Measurements from ENCODE around the gene ZNF254.
"Not testable (repeated sequence)": the region's sequence is repeated elsewhere in the genome, so short reads cannot be mapped to it uniquely, and the experiment has no call there.

Gene ZNF254

DNA sequence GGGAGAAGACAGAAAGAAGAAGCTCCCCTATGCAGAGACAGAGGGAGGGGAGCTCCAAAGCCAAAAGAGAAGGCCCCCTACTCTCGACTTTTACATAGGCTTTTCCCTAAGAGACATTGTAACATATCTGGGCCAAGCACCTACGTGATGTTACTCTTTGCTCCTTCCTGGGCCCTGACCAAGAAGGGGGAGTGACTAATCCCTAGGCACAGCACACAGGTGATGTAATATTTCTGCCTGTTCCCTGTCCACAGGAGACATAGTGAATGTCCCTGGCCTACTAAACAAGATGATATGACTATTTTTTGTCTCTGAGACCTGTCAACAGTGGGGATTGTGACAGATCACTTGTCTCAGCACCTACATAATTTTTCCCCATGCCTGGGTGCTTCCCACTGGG is 15.9 kb upstream of the ZNF254 start:
- DNase-seq (ENCODE audit: extremely low read depth in 1 of 2, low read depth in 1 of 2): no peak

DNA sequence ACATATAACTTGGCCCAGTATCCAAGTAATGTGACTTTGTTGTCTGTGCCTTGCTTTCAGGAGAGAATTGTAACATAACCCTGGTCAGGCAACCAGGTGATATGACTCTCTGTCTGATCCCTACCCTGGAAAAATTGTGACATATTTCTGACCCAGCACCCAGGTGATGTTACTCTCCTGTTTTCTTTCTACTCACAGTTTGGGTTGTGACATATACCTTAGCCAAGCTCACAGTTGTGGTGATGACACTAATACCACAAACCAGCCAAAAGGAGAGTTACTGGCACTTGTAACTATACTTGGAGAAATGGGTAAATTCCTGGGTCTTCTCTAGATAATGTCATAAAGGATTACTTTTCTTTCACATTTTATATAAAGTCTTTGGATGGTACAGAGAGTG is 14.3 kb upstream of the ZNF254 start:
- DNase-seq (ENCODE audit: extremely low read depth in 1 of 2, low read depth in 1 of 2): no peak

DNA sequence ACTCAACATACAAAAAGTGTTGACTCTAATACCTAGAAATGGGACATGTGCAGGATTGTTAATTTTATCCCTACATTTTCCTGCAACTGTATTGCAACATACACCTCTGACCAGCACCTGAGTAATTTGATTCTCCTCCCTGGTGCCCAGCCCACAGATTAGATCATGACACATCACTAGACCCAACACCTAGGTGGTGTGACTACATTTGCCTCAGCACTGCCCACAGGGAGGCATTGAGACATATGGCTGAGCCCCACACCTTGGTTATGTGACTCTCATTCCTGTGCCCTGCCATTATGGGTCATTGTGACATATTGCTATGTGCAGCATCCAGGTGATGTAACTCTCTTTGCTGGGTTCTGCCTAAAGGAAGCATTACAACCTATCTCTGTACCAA is 13.2 kb upstream of the ZNF254 start:
- DNase-seq (ENCODE audit: extremely low read depth in 1 of 2, low read depth in 1 of 2): peak in 1 of 2 donors; percentile 18

DNA sequence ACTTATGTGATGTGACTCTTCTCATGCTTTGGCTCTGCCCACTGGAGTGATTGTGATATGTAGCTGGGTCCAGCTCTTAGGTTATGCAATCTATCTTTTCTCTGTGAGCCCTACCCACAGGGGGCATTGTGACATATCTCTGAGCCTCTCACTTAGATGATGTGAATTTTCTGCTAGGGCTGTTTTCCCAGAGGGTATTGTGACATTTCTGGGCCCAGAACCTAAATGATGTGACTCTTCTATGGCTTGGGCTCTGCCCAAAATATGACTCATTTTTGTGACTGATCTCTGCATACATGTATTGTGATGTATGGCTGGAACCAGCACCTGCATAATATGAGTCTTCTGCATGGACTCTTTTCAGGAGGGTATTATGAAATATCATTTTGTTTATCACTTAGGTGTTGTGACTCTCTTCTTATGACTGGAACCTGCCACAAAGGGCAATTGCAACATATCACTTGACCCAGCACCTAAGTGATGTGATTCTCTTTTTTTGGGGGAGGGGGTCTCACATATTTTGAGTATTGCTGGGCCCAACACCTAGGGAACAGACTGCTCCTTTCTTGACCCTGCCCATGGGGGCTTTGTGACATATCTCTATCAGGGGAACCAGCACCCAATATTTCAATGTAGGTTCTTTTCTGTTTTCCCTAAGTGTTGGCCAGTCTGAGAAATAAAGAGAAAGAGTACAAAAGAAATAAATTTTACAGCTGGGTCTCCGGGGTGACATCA is 12.1 kb upstream of the ZNF254 start:
- DNase-seq (ENCODE audit: extremely low read depth in 1 of 2, low read depth in 1 of 2): no peak

DNA sequence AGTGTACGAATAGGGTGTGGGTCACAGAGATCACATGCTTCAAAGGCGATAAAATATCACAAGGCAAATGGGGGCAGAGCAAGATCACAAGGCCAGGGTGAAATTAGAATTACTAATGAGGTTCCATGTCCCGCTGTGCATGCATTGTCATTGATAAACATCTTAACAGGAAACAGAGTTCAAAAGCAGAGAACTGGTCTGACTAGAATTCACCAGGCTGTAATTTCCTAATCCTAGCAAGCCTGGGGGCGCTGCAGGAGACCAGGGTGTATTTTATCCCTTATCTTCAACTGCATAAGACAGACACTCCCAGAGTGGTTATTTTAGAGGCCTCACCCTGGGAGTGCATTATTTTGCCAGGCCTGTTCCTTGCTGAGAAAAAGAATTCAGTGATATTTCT is 11.5 kb upstream of the ZNF254 start:
- DNase-seq (ENCODE audit: extremely low read depth in 1 of 2, low read depth in 1 of 2): not testable (repeated sequence)

DNA sequence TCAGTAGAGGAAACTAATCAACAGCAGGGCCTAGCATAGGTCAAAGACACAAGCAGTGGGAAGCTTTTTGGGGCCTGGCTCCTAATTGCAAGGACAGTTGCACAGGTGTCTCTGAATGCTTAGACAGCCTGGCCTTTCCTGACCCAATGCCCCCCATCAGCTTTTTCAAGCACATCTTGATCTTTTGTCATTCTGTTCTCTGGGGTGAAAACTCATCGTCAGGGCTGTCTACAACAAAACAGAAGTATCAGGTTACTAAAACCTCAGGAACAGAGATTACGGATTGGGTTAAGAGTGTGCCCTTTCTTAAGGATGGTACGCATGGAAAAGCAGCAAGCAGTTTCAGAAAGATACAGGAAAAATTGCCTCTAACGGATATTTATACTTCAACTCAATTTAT is 8.3 kb upstream of the ZNF254 start:
- no peak for DNase-seq (ENCODE audit: extremely low read depth in 1 of 2, low read depth in 1 of 2)

DNA sequence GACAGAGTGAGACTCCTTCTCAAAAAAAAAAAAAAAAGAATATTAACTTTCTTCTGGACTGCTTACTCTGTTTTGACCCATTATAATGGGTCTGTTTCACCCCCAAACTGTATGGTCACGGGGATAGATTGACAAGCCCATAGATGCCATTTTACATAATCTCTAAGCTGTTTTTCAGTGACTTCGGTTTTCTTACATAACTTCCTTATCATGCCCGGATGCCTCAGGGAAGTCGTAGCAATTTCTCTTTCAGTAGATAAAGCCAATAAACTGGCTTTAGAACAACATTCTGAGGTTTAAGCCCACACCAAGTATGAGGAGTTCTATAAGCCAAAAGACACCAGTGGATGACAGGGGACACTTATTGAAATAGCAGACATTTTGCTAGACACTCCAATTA is 5.9 kb upstream of the ZNF254 start:
- DNase-seq (ENCODE audit: extremely low read depth in 1 of 2, low read depth in 1 of 2): no peak

DNA sequence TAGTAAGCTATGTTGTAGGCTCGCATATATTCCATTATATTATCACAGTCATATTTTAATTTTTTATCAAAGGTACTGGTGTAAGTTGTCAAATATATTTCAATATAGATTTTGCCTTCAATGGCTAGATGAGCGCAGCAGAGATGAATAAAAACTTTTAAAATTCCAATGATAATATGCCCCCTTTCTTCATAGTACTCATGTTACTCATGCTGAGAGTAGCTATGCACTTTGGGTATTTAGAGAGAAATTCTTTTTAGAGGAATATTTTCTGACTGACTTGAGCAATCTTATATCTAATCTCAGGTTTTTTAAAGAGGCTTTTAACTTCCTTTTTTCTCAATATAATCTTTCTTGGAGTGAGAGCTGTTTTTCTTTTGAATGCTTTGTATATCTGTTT is 11.4 kb downstream of the ZNF254 start:
- no peak for DNase-seq (ENCODE audit: extremely low read depth in 1 of 2, low read depth in 1 of 2)

DNA sequence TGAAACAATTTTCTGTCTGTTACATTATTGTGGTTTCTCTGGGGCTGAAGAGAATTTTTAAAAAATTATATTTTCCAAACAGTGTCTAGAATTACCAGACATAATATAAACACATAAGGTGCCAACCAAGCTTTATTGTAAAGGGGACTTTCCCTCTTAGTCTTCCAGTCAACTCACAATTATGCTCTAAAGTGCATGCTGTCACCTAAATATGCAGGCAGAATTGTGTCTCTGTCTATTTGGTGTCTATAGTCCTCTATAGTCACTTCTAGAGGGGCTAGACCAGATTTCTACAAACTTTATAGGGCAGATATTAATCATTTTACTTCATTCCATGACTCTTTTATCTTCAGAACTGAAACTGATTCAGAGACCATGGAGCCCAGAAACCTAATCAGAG is 12.8 kb downstream of the ZNF254 start:
- DNase-seq (ENCODE audit: extremely low read depth in 1 of 2, low read depth in 1 of 2): no peak

DNA sequence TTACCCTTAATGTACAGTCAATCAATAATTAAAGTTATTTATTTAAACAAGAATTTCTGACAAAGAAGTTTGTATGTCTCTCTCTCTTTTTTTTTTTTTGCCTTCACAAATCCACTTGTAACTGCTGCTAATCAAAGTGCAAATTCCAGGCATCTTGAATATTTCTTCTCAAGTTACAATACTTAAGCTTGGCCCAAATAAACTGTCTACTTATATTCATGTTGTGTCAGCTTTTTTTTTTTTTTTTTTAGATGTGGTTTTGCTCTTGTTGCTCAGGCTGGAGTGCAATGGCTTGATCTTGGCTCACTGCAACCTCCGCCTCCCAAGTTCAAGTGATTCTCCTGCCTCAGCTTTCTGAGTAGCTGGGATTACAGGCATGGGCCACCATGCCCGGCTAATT is 13.6 kb downstream of the ZNF254 start:
- DNase-seq (ENCODE audit: extremely low read depth in 1 of 2, low read depth in 1 of 2): not testable (repeated sequence)

DNA sequence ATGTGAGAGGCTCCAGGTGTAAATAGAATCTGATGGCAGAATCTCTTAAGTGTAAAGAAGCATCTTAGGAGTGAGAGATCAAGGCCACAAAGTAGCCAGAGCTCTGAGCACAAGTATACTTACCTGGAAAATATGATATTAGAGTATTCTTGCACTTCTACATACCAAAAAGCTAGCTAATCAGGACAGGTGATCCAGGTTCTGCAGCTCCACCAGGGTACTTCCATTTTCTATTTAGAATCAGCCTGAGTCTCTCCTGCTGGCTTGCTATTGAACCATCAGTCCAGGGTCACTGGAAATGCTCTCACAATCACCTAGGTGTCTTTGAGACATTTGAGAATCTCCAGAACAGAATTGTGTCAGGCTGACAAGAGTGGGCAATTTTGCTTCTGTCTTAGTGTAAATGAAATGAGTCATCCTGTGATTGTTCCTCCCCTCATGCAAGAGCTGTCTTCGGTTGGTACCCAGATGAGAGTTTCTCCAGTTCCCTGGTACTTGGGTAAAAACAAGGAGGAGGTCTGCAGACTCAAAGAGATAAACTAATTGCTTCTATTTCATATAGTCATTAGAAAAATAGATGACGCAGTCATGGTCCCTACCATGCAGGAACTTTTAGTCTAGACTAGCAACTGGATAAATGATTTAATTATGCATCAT is 14.6 kb downstream of the ZNF254 start:
- no peak for DNase-seq (ENCODE audit: extremely low read depth in 1 of 2, low read depth in 1 of 2)

DNA sequence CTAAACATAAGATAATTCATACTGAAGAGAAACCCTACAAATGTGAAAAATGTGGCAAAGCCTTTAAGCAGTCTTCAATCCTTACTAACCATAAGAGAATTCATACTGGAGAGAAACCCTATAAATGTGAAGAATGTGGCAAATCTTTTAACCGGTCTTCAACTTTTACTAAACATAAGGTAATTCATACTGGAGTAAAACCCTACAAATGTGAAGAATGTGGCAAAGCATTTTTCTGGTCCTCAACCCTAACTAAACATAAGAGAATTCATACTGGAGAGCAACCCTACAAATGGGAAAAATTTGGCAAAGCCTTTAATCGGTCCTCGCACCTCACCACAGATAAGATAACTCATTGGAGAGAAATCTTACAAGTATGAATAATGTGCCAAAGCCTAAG is 40.6 kb downstream of the ZNF254 start:
- no peak for DNase-seq (ENCODE audit: extremely low read depth in 1 of 2, low read depth in 1 of 2)

DNA sequence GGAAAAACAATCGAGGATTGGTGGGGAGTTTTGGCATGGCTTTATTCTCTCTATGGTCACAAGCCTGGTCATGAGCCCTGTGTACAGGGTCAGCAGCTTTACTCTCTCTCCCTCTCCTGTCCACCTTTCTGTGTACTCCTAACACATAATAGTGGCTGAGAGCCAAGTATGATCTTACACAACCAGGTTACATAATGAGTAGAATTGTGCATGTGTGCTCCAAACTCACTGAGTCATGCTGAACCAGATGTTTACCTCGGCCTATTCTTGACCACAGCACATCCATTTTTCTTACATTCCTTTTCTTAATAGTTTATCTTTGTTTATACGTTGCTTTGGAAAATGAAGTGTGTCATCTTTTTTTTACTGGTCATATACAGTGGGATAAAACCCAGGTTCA is 53.1 kb downstream of the ZNF254 start:
- DNase-seq (ENCODE audit: extremely low read depth in 1 of 2, low read depth in 1 of 2): no peak

DNA sequence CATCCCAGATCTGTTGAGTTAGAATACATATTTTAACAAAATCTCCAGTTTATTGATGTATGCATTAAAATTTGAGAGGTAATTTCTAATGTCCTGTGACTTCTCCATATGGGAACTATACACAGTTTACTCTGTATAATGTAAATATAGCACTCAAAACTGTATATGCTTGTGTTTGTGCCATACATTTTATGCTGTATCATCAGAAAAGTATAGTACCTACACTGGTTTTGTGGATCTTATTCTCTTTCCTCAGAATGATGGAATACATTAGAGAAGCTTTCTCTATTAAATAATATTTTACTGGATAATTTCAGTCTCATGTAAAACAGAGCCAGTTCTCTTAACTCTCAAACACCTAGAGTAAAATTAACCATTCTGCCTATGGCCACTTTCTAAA is 53.6 kb downstream of the ZNF254 start:
- no peak for DNase-seq (ENCODE audit: extremely low read depth in 1 of 2, low read depth in 1 of 2)

DNA sequence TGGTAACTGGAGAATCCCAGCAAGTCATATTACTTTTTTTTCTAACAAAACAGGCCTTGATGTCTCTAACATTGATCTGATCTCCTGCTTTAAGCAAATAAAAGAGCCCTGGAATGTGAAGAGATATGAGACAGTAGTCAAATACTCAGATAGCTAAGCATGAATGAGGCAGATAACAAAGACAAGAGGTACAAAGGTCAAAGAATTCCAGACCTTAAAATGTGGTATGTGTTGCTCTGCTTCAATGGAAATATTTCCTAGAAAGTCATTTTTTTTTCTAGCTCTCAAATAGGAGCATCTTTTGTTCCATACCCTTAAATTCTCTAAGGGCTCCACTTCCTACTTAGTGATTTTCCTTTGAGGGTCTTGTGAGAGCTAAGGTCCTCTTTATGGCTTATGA is 54.6 kb downstream of the ZNF254 start:
- DNase-seq (ENCODE audit: extremely low read depth in 1 of 2, low read depth in 1 of 2): no peak

DNA sequence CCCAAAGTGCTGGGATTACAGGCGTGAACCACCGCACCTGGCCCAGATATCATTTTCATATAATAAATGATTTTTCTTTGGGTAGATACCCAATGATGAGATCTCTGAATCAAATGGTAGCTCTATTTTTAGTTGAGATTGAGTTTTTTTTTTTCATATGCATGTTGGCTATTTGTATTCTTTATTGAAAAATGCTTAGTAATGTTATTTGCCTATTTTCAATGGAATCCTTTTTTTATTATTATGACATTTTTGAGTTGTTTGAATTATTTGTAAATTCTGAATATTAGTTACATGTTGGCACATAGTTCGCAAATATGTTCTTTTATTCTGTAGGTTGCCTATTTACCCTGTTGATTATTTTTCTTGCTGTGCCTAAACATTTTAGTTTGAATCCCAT is 55.8 kb downstream of the ZNF254 start:
- DNase-seq (ENCODE audit: extremely low read depth in 1 of 2, low read depth in 1 of 2): no peak

DNA sequence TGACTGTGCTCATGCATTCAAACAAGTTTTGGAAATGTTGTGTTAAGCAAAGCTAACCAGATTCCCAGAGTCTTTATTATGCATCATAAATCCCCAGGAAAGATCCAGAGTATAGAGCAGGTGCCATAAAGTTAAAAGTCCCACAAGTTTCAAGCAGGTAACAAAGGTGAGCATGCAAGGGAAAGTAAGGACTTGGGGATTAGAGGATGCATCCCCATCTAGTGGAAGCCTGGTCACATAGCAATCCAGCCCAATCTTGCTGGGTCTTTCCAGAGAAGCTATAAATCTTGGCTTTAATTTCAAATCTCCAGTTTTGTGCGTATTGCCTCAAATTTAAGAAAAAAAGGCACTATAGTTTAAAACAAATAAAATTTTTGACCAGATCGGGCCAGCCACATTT is 72.7 kb downstream of the ZNF254 start:
- DNase-seq (ENCODE audit: extremely low read depth in 1 of 2, low read depth in 1 of 2): no peak

DNA sequence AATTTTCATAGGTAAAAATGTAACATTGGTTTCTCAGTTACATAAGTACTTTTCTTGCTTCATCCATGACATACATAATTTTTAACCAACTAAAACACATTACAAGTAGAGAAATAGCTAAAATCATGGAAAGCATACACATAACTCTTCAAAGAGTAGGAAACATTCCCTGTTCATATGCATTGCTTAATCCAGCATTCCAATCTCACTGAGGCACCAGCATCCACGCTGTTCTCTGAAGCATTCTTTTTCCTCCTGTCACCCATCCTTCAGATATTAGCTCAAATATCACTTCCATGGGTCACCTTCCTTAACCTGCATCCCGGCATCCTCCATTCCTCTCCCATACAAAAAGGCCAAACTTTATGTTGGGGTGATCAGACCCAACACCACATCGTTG is 79.1 kb downstream of the ZNF254 start:
- no peak for DNase-seq (ENCODE audit: extremely low read depth in 1 of 2, low read depth in 1 of 2)

DNA sequence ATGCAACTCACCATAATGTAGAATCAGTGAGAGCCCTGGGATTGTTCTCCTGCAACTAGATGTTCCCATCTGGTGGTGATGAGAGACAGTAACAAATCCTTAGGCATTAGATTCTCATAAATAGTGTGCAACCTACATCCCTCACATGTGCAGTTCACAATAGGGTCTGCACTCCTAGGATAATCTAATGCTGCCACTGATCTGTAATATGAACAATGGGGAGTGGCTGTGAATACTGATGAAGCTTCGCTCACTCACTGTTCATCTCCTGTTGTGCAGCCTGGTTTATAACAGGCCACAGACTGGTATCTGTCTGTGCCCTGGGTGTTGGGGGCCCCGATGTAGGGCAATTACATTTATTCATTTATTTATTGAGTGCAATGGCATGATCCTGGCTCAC is 86.9 kb downstream of the ZNF254 start:
- no peak for DNase-seq (ENCODE audit: extremely low read depth in 1 of 2, low read depth in 1 of 2)

DNA sequence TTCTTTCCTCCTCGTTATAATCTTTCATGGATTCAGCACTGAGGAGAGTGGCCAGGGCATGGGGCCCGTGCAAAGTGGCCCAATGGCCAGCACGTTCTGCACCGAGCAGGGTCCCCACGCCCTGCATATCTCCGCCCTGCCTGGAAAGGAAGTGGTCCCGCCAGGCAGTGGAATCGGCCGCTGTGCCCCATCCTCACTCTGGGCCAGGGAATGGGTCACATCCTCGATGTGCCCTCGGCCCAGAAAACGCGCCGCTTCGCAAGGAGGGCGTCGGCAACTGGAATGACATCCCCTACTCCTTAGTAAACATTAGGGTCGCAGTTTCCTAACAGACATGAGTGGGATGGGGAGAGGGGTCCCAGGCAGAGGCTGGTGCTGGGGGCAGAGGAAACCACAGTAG is 90.7 kb downstream of the ZNF254 start:
- no peak for DNase-seq (ENCODE audit: extremely low read depth in 1 of 2, low read depth in 1 of 2)

DNA sequence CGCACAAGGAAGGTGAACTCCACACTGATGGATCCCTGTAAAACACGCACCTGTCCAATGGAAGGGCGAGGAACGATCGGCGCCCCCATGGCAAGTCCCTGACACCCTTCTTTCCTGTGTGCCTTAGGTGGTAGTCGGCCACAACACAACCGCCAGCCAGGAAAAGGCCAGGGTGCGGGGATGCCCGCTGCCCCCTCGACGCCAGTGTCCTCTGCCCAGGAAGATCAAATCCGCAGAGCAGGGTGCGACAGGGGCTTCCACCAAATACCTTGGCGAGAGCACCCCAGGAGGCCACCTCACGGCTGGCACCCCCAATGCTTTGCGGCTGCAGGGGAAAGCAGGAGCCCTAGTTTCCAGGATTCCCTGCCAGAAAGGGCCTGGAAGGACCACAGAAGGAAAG is 91.2 kb downstream of the ZNF254 start:
- DNase-seq (ENCODE audit: extremely low read depth in 1 of 2, low read depth in 1 of 2): no peak
